Caco-2 (cell line): Measurements from ENCODE around the gene B3GNT4. TPM values are rescaled to one million over a fixed set of nuclear protein-coding genes. Genes with fewer than 3 reads are reported as not detected.

ENCODE experiments used
- Bru-seq: library from RNA; stranded (reverse); fragments of 400-500 nt; gene quantifications from one replicate; lab custom pipeline; 2021; lab: Mats Ljungman, UMichigan
- BruChase-seq, 2 experiments: library from RNA; stranded (reverse); fragments of 400-500 nt; gene quantifications; one replicate each; lab custom pipeline; 2021; lab: Mats Ljungman, UMichigan
- BruUV-seq: library from RNA; stranded (reverse); fragments of 400-500 nt; replicated peaks from 2 replicates; lab custom pipeline; 2021; lab: Mats Ljungman, UMichigan
- CTCF ChIA-PET: fragments of 300-600 bp; sonication (Branson Sonifier 250); formaldehyde crosslinking; loops from one replicate; lab custom pipeline; 2022; ENCODE audit warnings: antibody characterized with exemption; lab: Charles Lee
- POLR2A ChIA-PET: fragments of 300-600 bp; sonication (Branson Sonifier 250); formaldehyde crosslinking; loops from one replicate; lab custom pipeline; 2022; ENCODE audit warnings: antibody characterized with exemption; lab: Charles Lee
- DNase-seq, 2 experiments: peaks; one replicate each; pipeline versions ENCODE4 v3.0.0 to v3.0.0-alpha.2; 2020 to 2022
- H3K27me3 ChIP-seq: replicated peaks from 2 replicates; pipeline ENCODE4 v1.6.0; 2011; ENCODE audit warnings: low read length; ENCODE audit not compliant: control insufficient read depth, insufficient read depth
- H3K36me3 ChIP-seq: 2 replicates; pipeline ENCODE4 v1.5.1; 2011; ENCODE audit warnings: low read length; ENCODE audit not compliant: control insufficient read depth, insufficient read depth
- H3K4me1 ChIP-seq: fragments of 250-450 bp; sonication (Bioruptor Pico); 2 replicates; pipeline ENCODE4 v1.5.1; 2020; ENCODE audit warnings: mild to moderate bottlenecking
- H3K4me3 ChIP-seq: 2 replicates; pipeline ENCODE4 v1.5.1; 2011; ENCODE audit warnings: low read depth, mild to moderate bottlenecking, control low read depth, low read length
- H3K9me3 ChIP-seq: fragments of 250-450 bp; sonication (Bioruptor Pico); 2 replicates; pipeline ENCODE4 v1.5.1; 2020; ENCODE audit warnings: mild to moderate bottlenecking, moderate library complexity
- H3K27ac Mint-ChIP-seq: one replicate; pipeline ENCODE4 v1.8.0; 2022; ENCODE audit warnings: mixed read lengths; ENCODE audit not compliant: unreplicated experiment
- H3K27me3 Mint-ChIP-seq: one replicate; pipeline ENCODE4 v1.8.0; 2022; ENCODE audit warnings: mixed read lengths; ENCODE audit not compliant: insufficient read depth, unreplicated experiment
- H3K36me3 Mint-ChIP-seq: one replicate; pipeline ENCODE4 v1.8.0; 2022; ENCODE audit warnings: mild to moderate bottlenecking, mixed read lengths; ENCODE audit not compliant: insufficient read depth, unreplicated experiment
- H3K4me1 Mint-ChIP-seq: one replicate; pipeline ENCODE4 v1.8.0; 2022; ENCODE audit warnings: low read depth, mixed read lengths; ENCODE audit not compliant: unreplicated experiment
- H3K4me3 Mint-ChIP-seq: one replicate; pipeline ENCODE4 v1.8.0; 2022; ENCODE audit warnings: mild to moderate bottlenecking, moderate library complexity, mixed read lengths; ENCODE audit not compliant: unreplicated experiment
- H3K9me3 Mint-ChIP-seq: one replicate; pipeline ENCODE4 v1.8.0; 2022; ENCODE audit warnings: mixed read lengths; ENCODE audit not compliant: unreplicated experiment
- intact Hi-C: fragments of 100-400 bp; cut with micrococcal nuclease; formaldehyde crosslinking; loops from one replicate; pipeline ENCODE4 v1.10.0; 2022; ENCODE audit not compliant: unreplicated experiment
- long read RNA-seq: library from polyadenylated mRNA; stranded (forward); transcript quantifications from one replicate; pipeline ENCODE4 v2.0.0, GENCODE V29; 2022
- total RNA-seq: library from RNA; stranded (reverse); gene quantifications from 2 replicates; pipeline ENCODE4 v1.2.3, GENCODE V29; 2022
- TF ChIP-seq, protein P1 (sequence below), 2 experiments: fragments of 200-600 bp in 1 of 2; IDR thresholded peaks; 1 replicate in 1 of 2; 2 replicates in 1 of 2; pipeline versions ENCODE4 v1.5.1 to v1.8.0; 2011 to 2022; ENCODE audit warnings: antibody characterized with exemption in 1 of 2, control low read depth in 1 of 2, inconsistent platforms in 1 of 2, low read depth in 1 of 2, low read length in 1 of 2, mild to moderate bottlenecking in 1 of 2, moderate library complexity in 1 of 2; ENCODE audit not compliant: insufficient read depth in 1 of 2, severe bottlenecking in 1 of 2, unreplicated experiment in 1 of 2

Gene B3GNT4
- total RNA-seq: 2.2 and 3.8 TPM in 2 replicates
- Bru-seq, nascent RNA: percentile 36 among the genes with signal in this experiment
- percentile 39 among the genes with signal in this experiment for BruChase-seq, experiment 1, labeled RNA remaining after a 2-hour chase
- BruChase-seq, experiment 2, labeled RNA remaining after a 6-hour chase: percentile 42 among the genes with signal in this experiment
- long read RNA-seq, partial matches to known transcripts: 0 of 6 reads
- long read RNA-seq, other reads (novel, unspliced or antisense): 2 of 6 reads

DNA sequence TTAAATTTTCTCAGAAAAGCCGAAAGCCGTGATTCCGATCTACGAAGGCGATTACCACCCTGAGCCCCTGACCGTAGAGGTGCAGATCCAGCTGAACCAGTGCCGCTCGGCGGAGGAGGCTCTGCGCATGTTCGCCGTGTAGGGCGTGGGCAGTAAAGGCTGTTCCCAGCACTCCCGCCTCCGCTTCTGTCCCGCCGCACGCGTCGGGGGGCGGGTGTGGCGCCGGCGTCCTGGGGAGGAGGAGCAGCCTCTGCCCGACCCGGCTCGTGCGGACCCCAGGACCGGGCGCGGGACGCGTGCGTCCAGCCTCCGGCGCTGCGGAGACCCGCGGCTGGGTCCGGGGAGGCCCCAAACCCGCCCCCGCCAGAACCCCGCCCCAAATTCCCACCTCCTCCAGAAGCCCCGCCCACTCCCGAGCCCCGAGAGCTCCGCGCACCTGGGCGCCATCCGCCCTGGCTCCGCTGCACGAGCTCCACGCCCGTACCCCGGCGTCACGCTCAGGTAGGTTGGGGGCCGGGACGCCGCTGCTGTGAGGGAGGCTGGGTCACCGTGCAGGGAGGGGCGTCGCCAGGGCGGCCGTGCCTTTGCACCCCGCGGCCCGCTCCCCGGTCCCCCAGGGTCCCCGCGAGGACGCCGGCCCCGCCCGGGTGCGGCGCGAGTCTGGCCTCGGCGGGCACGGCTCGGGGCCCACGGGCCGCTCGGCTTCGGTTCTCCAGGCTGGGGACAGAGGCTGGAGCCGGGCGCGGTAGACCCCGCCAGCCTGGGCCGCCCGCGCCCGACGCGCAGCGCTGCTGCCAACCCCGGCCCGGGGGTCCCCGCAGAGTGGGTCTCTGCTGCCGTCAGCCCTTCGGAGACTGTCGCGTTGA lies at the start of gene B3GNT4:
TSS of gene B3GNT4 (plus strand) at position 409 of the 866 bp plus-strand sequence. CDS start 910 bp downstream, outside the sequence.
- Mint-ChIP-seq H3K27me3 (no peaks in the 10 kb centered on the region), H3K4me1 (peaks cover 7% of the 10 kb centered on the region), H3K4me3 (peak within 1 kb of the TSS; percentile 64), H3K27ac (peak within 1 kb of the TSS; percentile 42), H3K9me3 (no peaks in the 10 kb centered on the region), H3K36me3 (peaks cover 42% of the 10 kb centered on the region)
- DNase-seq: peak; percentile 81 to 82
- Histone ChIP-seq H3K36me3 (no peaks in the 10 kb centered on the region; the same call in 1 of the 2 replicates), H3K4me3 (peak within 1 kb of the TSS; percentile 67), H3K4me1 (peaks cover 9% of the 10 kb centered on the region; the same call in 1 of the 2 replicates), H3K9me3 (no peaks in the 10 kb centered on the region), H3K27me3 (no peaks in the 10 kb centered on the region)
- ChIA-PET POLR2A (interaction anchor here (0.6 to 0.9 kb wide), 6 partner anchors 12 to 105 kb away, joined by 3 to 7 read pairs (median 3); partner anchors contain the start of gene LRRC43), CTCF (interaction anchor here (0.5 to 1.2 kb wide), 4 partner anchors 10 to 140 kb away, joined by 3 to 6 read pairs (median 4); no protein-coding TSS in a partner anchor)
- TF ChIP-seq, protein P1, sequence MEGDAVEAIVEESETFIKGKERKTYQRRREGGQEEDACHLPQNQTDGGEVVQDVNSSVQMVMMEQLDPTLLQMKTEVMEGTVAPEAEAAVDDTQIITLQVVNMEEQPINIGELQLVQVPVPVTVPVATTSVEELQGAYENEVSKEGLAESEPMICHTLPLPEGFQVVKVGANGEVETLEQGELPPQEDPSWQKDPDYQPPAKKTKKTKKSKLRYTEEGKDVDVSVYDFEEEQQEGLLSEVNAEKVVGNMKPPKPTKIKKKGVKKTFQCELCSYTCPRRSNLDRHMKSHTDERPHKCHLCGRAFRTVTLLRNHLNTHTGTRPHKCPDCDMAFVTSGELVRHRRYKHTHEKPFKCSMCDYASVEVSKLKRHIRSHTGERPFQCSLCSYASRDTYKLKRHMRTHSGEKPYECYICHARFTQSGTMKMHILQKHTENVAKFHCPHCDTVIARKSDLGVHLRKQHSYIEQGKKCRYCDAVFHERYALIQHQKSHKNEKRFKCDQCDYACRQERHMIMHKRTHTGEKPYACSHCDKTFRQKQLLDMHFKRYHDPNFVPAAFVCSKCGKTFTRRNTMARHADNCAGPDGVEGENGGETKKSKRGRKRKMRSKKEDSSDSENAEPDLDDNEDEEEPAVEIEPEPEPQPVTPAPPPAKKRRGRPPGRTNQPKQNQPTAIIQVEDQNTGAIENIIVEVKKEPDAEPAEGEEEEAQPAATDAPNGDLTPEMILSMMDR (IDR thresholded peaks at IDR 0.05; ENCODE audit: insufficient read depth in 1 of 2, low read depth in 1 of 2, low read length in 1 of 2, severe bottlenecking in 1 of 2, unreplicated experiment in 1 of 2): no peak
- BruUV-seq: no TSS peak
- intact Hi-C loops: loop anchor here (2.0 kb wide), 1 partner anchor 19 kb away; no protein-coding TSS in a partner anchor

DNA sequence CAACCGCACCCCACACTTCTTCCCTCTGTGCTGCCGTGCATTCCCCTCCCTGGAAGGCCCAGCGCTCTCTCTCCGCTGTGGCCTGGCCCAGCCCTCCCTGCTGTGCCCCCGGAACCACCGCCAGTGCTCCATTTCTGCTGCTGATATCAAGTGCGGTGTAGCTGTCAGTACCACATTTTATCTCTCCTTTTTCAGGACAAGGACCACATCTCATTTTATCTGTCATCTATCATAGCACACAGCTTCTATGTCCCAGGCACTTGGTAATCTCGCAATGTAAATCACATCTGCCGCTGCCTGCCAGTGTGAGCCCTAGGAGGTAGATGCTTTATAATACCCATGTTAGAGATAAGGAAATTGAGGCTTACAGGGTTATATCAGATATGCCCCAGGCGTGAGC lies 47.8 kb upstream of the B3GNT4 start:
- no peak for DNase-seq
- no peaks in the 10 kb centered on the region for H3K4me1 Mint-ChIP-seq
- ChIA-PET POLR2A (no interaction called here), CTCF (no interaction called here)
- H3K36me3 Mint-ChIP-seq: no peaks in the 10 kb centered on the region
- Histone ChIP-seq H3K9me3 (no peaks in the 10 kb centered on the region), H3K27me3 (no peaks in the 10 kb centered on the region), H3K4me3 (no peak overlapping the region), H3K4me1 (no peaks in the 10 kb centered on the region), H3K36me3 (no peaks in the 10 kb centered on the region)
- intact Hi-C loops: no loop called here
- H3K4me3 Mint-ChIP-seq: no peak overlapping the region
- BruUV-seq: no TSS peak
- no peaks in the 10 kb centered on the region for H3K27me3 Mint-ChIP-seq
- H3K27ac Mint-ChIP-seq: no peak overlapping the region
- TF ChIP-seq, protein P1 (IDR thresholded peaks at IDR 0.05; ENCODE audit: insufficient read depth in 1 of 2, low read depth in 1 of 2, low read length in 1 of 2, severe bottlenecking in 1 of 2, unreplicated experiment in 1 of 2): no peak
- no peaks in the 10 kb centered on the region for H3K9me3 Mint-ChIP-seq

DNA sequence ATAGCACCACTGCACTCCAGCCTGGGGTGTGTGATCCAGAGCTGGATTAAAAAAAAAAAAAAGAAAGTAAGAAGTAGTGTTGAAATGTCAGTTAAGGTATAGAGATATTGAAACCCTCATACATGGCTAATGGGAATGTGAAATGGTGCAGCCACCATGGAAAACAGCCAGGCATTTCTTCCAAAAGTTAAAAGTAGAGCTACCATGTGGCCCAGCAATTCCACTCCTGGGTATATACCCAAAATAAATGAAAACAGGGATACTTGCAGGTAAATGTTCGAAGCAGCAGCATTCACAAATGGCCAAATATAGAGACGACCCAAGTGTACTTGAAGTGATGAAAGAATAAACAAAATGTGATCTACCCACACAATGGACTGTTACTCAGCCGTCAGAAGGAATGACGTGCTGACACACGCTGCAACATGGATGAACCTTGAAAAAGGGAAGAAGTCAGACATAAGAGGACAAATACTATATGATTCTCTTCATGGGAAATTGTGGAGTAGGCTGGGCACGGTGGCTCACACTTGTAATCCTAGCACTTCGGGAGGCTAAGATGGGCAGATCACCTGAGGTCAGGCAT lies 44.7 kb upstream of the B3GNT4 start:
- Mint-ChIP-seq H3K27ac (no peak overlapping the region), H3K27me3 (no peaks in the 10 kb centered on the region), H3K4me3 (no peak overlapping the region), H3K36me3 (no peaks in the 10 kb centered on the region), H3K4me1 (no peaks in the 10 kb centered on the region), H3K9me3 (no peaks in the 10 kb centered on the region)
- POLR2A ChIA-PET: interaction anchor here (0.6 kb wide), 1 partner anchor 661 kb away, joined by 3 read pairs; no protein-coding TSS in a partner anchor
- Histone ChIP-seq H3K4me1 (no peaks in the 10 kb centered on the region), H3K9me3 (no peaks in the 10 kb centered on the region), H3K27me3 (no peaks in the 10 kb centered on the region), H3K36me3 (no peaks in the 10 kb centered on the region), H3K4me3 (no peak overlapping the region)
- CTCF ChIA-PET: interaction anchor here (0.5 to 1.6 kb wide), 4 partner anchors 15 to 47 kb away, joined by 3 to 6 read pairs (median 3); no protein-coding TSS in a partner anchor
- BruUV-seq: no TSS peak
- intact Hi-C loops: no loop called here
- DNase-seq: no peak
- TF ChIP-seq, protein P1 (IDR thresholded peaks at IDR 0.05; ENCODE audit: insufficient read depth in 1 of 2, low read depth in 1 of 2, low read length in 1 of 2, severe bottlenecking in 1 of 2, unreplicated experiment in 1 of 2): no peak
